H1 (cell line): ENCODE measurements around the gene CP. TPM values are rescaled to one million over a fixed set of nuclear protein-coding genes. Genes with fewer than 3 reads are reported as not detected.

Source experiments
- CTCF ChIA-PET: fragments of 300-600 bp; sonication (Branson Sonifier 250); formaldehyde crosslinking; loops from one replicate; lab custom pipeline; 2021; ENCODE audit not compliant: partially characterized antibody; lab: Charles Lee
- POLR2A ChIA-PET: fragments of 300-600 bp; sonication (Branson Sonifier 250); formaldehyde crosslinking; loops from one replicate; lab custom pipeline; 2021; ENCODE audit warnings: inconsistent platforms; ENCODE audit not compliant: partially characterized antibody; lab: Charles Lee
- DNase-seq, 2 experiments: peaks; one replicate each; pipeline versions ENCODE4 v3.0.0 to v3.0.0-alpha.2; 2010 to 2022; ENCODE audit warnings: low spot score in 2 of 2, low read depth in 1 of 2, mixed read lengths in 1 of 2
- FAIRE-seq: peaks from 2 replicates; lab custom pipeline; 2011; peaks lifted over from hg19 to GRCh38; lab: Jason Lieb, UNC
- H2AFZ ChIP-seq: 2 replicates; pipeline ENCODE4 v1.8.1; 2012; ENCODE audit warnings: low read length, inconsistent platforms
- H2AK5ac ChIP-seq: 2 replicates; pipeline ENCODE4 v1.6.1; 2013; ENCODE audit warnings: low read depth, low read length
- H2BK120ac ChIP-seq: replicated peaks from 2 replicates; pipeline ENCODE3; 2013; ENCODE audit warnings: low read depth, low read length, inconsistent platforms
- H2BK12ac ChIP-seq: 2 replicates; pipeline ENCODE4 v1.6.1; 2013; ENCODE audit warnings: low read depth, low read length
- H2BK15ac ChIP-seq: 2 replicates; pipeline ENCODE4 v1.6.1; 2013; ENCODE audit warnings: low read length
- H2BK20ac ChIP-seq: 2 replicates; pipeline ENCODE4 v1.6.1; 2013; ENCODE audit warnings: low read length
- H2BK5ac ChIP-seq: 2 replicates; pipeline ENCODE4 v1.6.1; 2013; ENCODE audit warnings: low read depth, low read length
- H3K14ac ChIP-seq: 2 replicates; pipeline ENCODE4 v1.6.1; 2013; ENCODE audit warnings: inconsistent platforms; ENCODE audit not compliant: insufficient read length
- H3K18ac ChIP-seq: 2 replicates; pipeline ENCODE4 v1.6.1; 2013; ENCODE audit warnings: low read length; ENCODE audit errors: extremely low read depth
- H3K23ac ChIP-seq: 2 replicates; pipeline ENCODE4 v1.6.1; 2013; ENCODE audit warnings: inconsistent platforms; ENCODE audit not compliant: insufficient read length
- H3K23me2 ChIP-seq: 2 replicates; pipeline ENCODE4 v1.6.1; 2013; ENCODE audit warnings: low read depth, low read length
- H3K27ac ChIP-seq: 2 replicates; pipeline ENCODE4 v1.6.1; 2011; ENCODE audit warnings: low read depth, low read length, inconsistent platforms
- H3K27me3 ChIP-seq, 4 experiments: replicated peaks in 1 of 4; 1 replicate in 1 of 4; 2 replicates in 3 of 4; pipeline versions ENCODE4 v1.6.1 to v1.8.1; 2011 to 2013; ENCODE audit warnings: low read length in 3 of 4, mild to moderate bottlenecking in 3 of 4, inconsistent platforms in 2 of 4, mixed read lengths in 2 of 4, moderate library complexity in 1 of 4; ENCODE audit not compliant: control insufficient read depth in 3 of 4, insufficient read depth in 3 of 4; ENCODE audit errors: extremely low read depth in 1 of 4
- H3K36me3 ChIP-seq, 4 experiments: 2 replicates each; pipeline versions ENCODE4 v1.6.1 to v1.8.1; 2011 to 2013; ENCODE audit warnings: mild to moderate bottlenecking in 4 of 4, low read length in 3 of 4, moderate library complexity in 2 of 4, control low read depth in 1 of 4, inconsistent platforms in 1 of 4; ENCODE audit not compliant: insufficient read depth in 4 of 4, control insufficient read depth in 2 of 4
- H3K4ac ChIP-seq: replicated peaks from 2 replicates; pipeline ENCODE3; 2013; ENCODE audit warnings: low read length, low read depth, mixed read lengths, inconsistent platforms; ENCODE audit not compliant: insufficient read length
- H3K4me1 ChIP-seq, 4 experiments: replicated peaks in 1 of 4; 1 replicate in 1 of 4; 2 replicates in 3 of 4; pipeline versions ENCODE4 v1.6.1 to v1.8.1; 2011 to 2013; ENCODE audit warnings: low read length in 3 of 4, inconsistent platforms in 2 of 4, mixed read lengths in 1 of 4; ENCODE audit not compliant: insufficient read depth in 4 of 4, control insufficient read depth in 3 of 4
- H3K4me2 ChIP-seq, 2 experiments: 2 replicates each; pipeline versions ENCODE4 v1.6.1 to v1.8.1; 2011 to 2013; ENCODE audit warnings: low read depth in 2 of 2, low read length in 2 of 2, control low read depth in 1 of 2, inconsistent platforms in 1 of 2, mild to moderate bottlenecking in 1 of 2; ENCODE audit not compliant: insufficient read depth in 1 of 2
- H3K4me3 ChIP-seq, 4 experiments: fragments of 200-600, 300-600 bp in 1 of 4; sonication (generic), shearing (Covaris generic), sonication (Bioruptor Twin) in 1 of 4; 2 replicates each; pipeline versions ENCODE4 v1.5.1 to v1.8.1; 2011 to 2016; ENCODE audit warnings: low read length in 4 of 4, low read depth in 3 of 4, control low read depth in 2 of 4, inconsistent platforms in 2 of 4, mild to moderate bottlenecking in 2 of 4, mixed read lengths in 1 of 4, moderate library complexity in 1 of 4; ENCODE audit not compliant: insufficient read depth in 2 of 4; ENCODE audit errors: extremely low read depth in 1 of 4
- H3K56ac ChIP-seq: replicated peaks from 2 replicates; pipeline ENCODE3; 2013; ENCODE audit warnings: low read depth, mild to moderate bottlenecking, mixed read lengths, low read length, inconsistent platforms; ENCODE audit not compliant: insufficient read length
- H3K79me1 ChIP-seq: 2 replicates; pipeline ENCODE4 v1.6.1; 2013; ENCODE audit warnings: low read depth, low read length, control low read depth
- H3K79me2 ChIP-seq, 2 experiments: 2 replicates each; pipeline versions ENCODE4 v1.6.1 to v1.8.1; 2012 to 2013; ENCODE audit warnings: low read length in 2 of 2, mild to moderate bottlenecking in 2 of 2, inconsistent platforms in 1 of 2; ENCODE audit not compliant: insufficient read depth in 2 of 2, control insufficient read depth in 1 of 2
- H3K9ac ChIP-seq, 4 experiments: replicated peaks in 1 of 4; 1 replicate in 1 of 4; 2 replicates in 3 of 4; pipeline versions ENCODE4 v1.6.1 to v1.8.1; 2011 to 2013; ENCODE audit warnings: low read depth in 3 of 4, low read length in 3 of 4, control low read depth in 2 of 4, mild to moderate bottlenecking in 2 of 4, moderate library complexity in 2 of 4, inconsistent platforms in 1 of 4; ENCODE audit errors: extremely low read depth in 1 of 4
- H3K9me3 ChIP-seq, 2 experiments: 2 replicates each; pipeline versions ENCODE4 v1.6.1 to v1.8.1; 2012 to 2013; ENCODE audit warnings: mild to moderate bottlenecking in 2 of 2, moderate library complexity in 2 of 2, control low read depth in 1 of 2, inconsistent platforms in 1 of 2, low read depth in 1 of 2, low read length in 1 of 2, mixed read lengths in 1 of 2; ENCODE audit not compliant: insufficient read depth in 2 of 2
- H4K20me1 ChIP-seq, 2 experiments: replicated peaks in 1 of 2; 2 replicates each; pipeline versions ENCODE3 to v1.8.1; 2011 to 2013; ENCODE audit warnings: inconsistent platforms in 2 of 2, low read length in 2 of 2, mild to moderate bottlenecking in 1 of 2; ENCODE audit not compliant: insufficient read depth in 2 of 2, control insufficient read depth in 1 of 2
- H4K5ac ChIP-seq: 2 replicates; pipeline ENCODE4 v1.6.1; 2013; ENCODE audit warnings: low read length, low read depth, mixed read lengths, inconsistent platforms; ENCODE audit not compliant: insufficient read length
- H4K8ac ChIP-seq: 2 replicates; pipeline ENCODE4 v1.8.0; 2013; ENCODE audit warnings: mild to moderate bottlenecking, moderate library complexity, low read length, inconsistent platforms; ENCODE audit not compliant: insufficient read depth; ENCODE audit errors: extremely low read depth
- H4K91ac ChIP-seq: replicated peaks from 2 replicates; pipeline ENCODE3; 2013; ENCODE audit warnings: low read length, mixed read lengths, inconsistent platforms; ENCODE audit not compliant: insufficient read length
- BACH1 ChIP-seq: IDR thresholded peaks from 2 replicates; pipeline ENCODE4 v1.6.1; 2012; ENCODE audit warnings: low read length, improper control_type of control experiment
- CHD1 ChIP-seq: IDR thresholded peaks from 2 replicates; pipeline ENCODE4 v1.6.1; 2012; ENCODE audit warnings: low read depth, low read length, improper control_type of control experiment
- EGR1 ChIP-seq: IDR thresholded peaks from 2 replicates; pipeline ENCODE4 v1.6.1; 2011; ENCODE audit warnings: low read depth, low read length, borderline replicate concordance
- GABPA ChIP-seq: IDR thresholded peaks from 2 replicates; pipeline ENCODE4 v1.6.1; 2011; ENCODE audit warnings: mild to moderate bottlenecking, low read length, moderate library complexity, borderline replicate concordance; ENCODE audit not compliant: insufficient read depth
- HDAC2 ChIP-seq, 2 experiments: fragments of 300-600 bp in 1 of 2; sonication (generic) in 1 of 2; IDR thresholded peaks; 2 replicates each; pipeline ENCODE4 v1.6.1; 2011 to 2012; ENCODE audit warnings: low read depth in 2 of 2, low read length in 2 of 2, mild to moderate bottlenecking in 2 of 2, moderate library complexity in 2 of 2, borderline replicate concordance in 1 of 2, inconsistent platforms in 1 of 2
- HDAC6 ChIP-seq: IDR thresholded peaks from one replicate; pipeline ENCODE4 v1.7.1; 2012; ENCODE audit warnings: low read depth, mild to moderate bottlenecking, inconsistent platforms, low read length, moderate library complexity
- MAFK ChIP-seq: IDR thresholded peaks from 2 replicates; pipeline ENCODE4 v1.6.1; 2012; ENCODE audit warnings: low read depth, mild to moderate bottlenecking, improper control_type of control experiment, low read length
- NANOG ChIP-seq: IDR thresholded peaks from 2 replicates; pipeline ENCODE4 v1.6.1; 2011; ENCODE audit warnings: low read length, low read depth, mild to moderate bottlenecking, inconsistent platforms; ENCODE audit not compliant: insufficient read depth, poor library complexity, severe bottlenecking
- RFX5 ChIP-seq: IDR thresholded peaks from 2 replicates; pipeline ENCODE4 v1.6.1; 2011; ENCODE audit warnings: low read depth, low read length, improper control_type of control experiment, borderline replicate concordance
- TBP ChIP-seq: IDR thresholded peaks from 2 replicates; pipeline ENCODE4 v1.6.1; 2011; ENCODE audit warnings: low read depth, low read length, improper control_type of control experiment
- TCF12 ChIP-seq: IDR thresholded peaks from 2 replicates; pipeline ENCODE4 v1.6.1; 2011; ENCODE audit warnings: low read depth, mild to moderate bottlenecking, low read length
- TEAD4 ChIP-seq: IDR thresholded peaks from 2 replicates; pipeline ENCODE4 v1.6.1; 2012; ENCODE audit warnings: low read depth, low read length, inconsistent platforms, mixed read lengths
- WGBS, 2 experiments: shearing (Covaris generic) in 1 of 2; methylation state at CpG; one replicate each; pipeline versions ENCODE4 v1.1.6 to v1.1.7; 2013 to 2015; ENCODE audit warnings: low lambda C conversion rate in 2 of 2, mixed read lengths in 2 of 2, inconsistent platforms in 1 of 2, low coverage in 1 of 2, missing lambda C conversion rate in 1 of 2; ENCODE audit not compliant: insufficient replicate concordance in 2 of 2, insufficient coverage in 1 of 2, insufficient read length in 1 of 2; ENCODE audit errors: extremely low coverage in 1 of 2, missing lambda C conversion rate in 1 of 2; 5-methylcytosine and 5-hydroxymethylcytosine counted together
- polyA plus RNA-seq, 7 experiments: library from polyadenylated mRNA; depleted of rRNA in 3 of 7; stranded (reverse) in 5 of 7; unstranded in 2 of 7; fragments of >200 nt in 5 of 7; fragments of 200-250 nt in 2 of 7; gene quantifications; 1 replicate in 5 of 7; 2 replicates in 1 of 7; 4 replicates in 1 of 7; pipeline versions ENCODE4 v1.2.1 to v1.2.3, GENCODE V29; 2011 to 2013; ENCODE audit warnings: missing spikeins in 2 of 7, mixed read lengths in 2 of 7
- total RNA-seq: library from RNA; stranded (reverse); fragmentation: NEBNext Ultra II Directional; extraction: Animal tissue kit (Norgen Biotek cat#: 25700); gene quantifications from 2 replicates; pipeline ENCODE4 v1.2.1, GENCODE V29; 2021
- TF ChIP-seq, protein P1 (sequence below): IDR thresholded peaks from 2 replicates; pipeline ENCODE4 v1.6.1; 2012; ENCODE audit warnings: inconsistent platforms

CP gene
- total and polyA plus RNA-seq, 2 of the 8 experiments (the other 6 are each of a cell fraction or from before 2014, with no cell fraction given): 0.32 to 2.6 TPM

DNA sequence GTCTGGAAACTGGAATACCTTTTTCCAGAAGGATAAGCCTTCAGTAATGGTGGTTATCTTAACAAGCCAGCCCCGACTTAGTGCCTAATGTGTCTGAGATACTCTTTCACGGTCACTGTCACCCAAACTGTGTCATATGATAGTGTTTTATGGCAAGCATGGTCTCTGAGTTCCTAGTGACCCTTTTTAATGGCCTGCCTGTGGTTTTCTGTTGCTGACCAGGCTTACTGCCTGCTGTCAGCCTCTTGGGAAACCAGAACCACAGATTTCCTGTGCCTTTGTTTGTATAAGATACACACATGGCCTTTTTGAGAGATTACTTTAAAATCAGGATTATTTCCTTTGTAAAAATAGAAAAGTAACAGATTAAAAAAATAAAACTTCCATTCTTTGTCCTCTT, 69.8 kb downstream of the CP start:
- H3K79me1 ChIP-seq: no peaks in the 10 kb centered on the region
- FAIRE-seq (no peak), DNase-seq (no peak)
- H3K27me3 ChIP-seq: no peaks in the 10 kb centered on the region
- H4K20me1 ChIP-seq: no peaks in the 10 kb centered on the region
- no peak overlapping the region for H3K4me2 ChIP-seq
- no peak overlapping the region for H2BK5ac ChIP-seq
- H4K8ac ChIP-seq: no peak overlapping the region
- 82% methylated on average over 2 of the region's 2 CpGs; no CpG with 5 or more reads in 1 of the 2 experiments for WGBS, 2 experiments
- no peak overlapping the region for H2BK15ac ChIP-seq
- H2AK5ac ChIP-seq: no peak overlapping the region
- no peaks in the 10 kb centered on the region; the same call in 1 of the 2 replicates for H3K23me2 ChIP-seq
- no peak for TF ChIP-seq BACH1
- TF ChIP-seq HDAC2 (IDR thresholded peaks at IDR 0.05; ENCODE audit: borderline replicate concordance in 1 of 2, low read depth in 2 of 2, low read length in 2 of 2): no peak
- no peak for TF ChIP-seq GABPA
- no peak for TF ChIP-seq TBP
- no peak for TF ChIP-seq CHD1
- TF ChIP-seq HDAC6: no peak
- TF ChIP-seq EGR1: no peak
- no peak for TF ChIP-seq MAFK
- no peak for TF ChIP-seq TCF12
- no peak for TF ChIP-seq NANOG
- no peak for TF ChIP-seq TEAD4
- TF ChIP-seq, protein P1, sequence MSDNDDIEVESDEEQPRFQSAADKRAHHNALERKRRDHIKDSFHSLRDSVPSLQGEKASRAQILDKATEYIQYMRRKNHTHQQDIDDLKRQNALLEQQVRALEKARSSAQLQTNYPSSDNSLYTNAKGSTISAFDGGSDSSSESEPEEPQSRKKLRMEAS: no peak
- TF ChIP-seq RFX5: no peak
- H3K56ac ChIP-seq: no peak overlapping the region
- peak overlapping the region; percentile 10 for H2BK120ac ChIP-seq
- H3K23ac ChIP-seq: no peak overlapping the region
- ChIA-PET POLR2A (interaction anchor here (1.0 kb wide), 1 partner anchor 22 kb away, joined by 3 read pairs; the partner anchor contains the start of gene HPS3), CTCF (interaction anchor here (1.1 to 1.5 kb wide), 2 partner anchors 10 to 31 kb away, joined by 3 to 5 read pairs; no protein-coding TSS in a partner anchor)
- no peak overlapping the region for H4K91ac ChIP-seq
- no peak overlapping the region for H2BK12ac ChIP-seq
- no peak overlapping the region for H3K9ac ChIP-seq
- H3K4ac ChIP-seq: no peak overlapping the region
- no peaks in the 10 kb centered on the region for H3K79me2 ChIP-seq
- no peak overlapping the region for H2AFZ ChIP-seq
- H3K4me1 ChIP-seq: no peaks in the 10 kb centered on the region; a peak in 1 of 7 replicates
- no peak overlapping the region for H3K27ac ChIP-seq
- no peak overlapping the region for H3K18ac ChIP-seq
- H3K4me3 ChIP-seq: no peak overlapping the region
- H3K14ac ChIP-seq: no peak overlapping the region
- H4K5ac ChIP-seq: peak overlapping the region; percentile 14
- H3K9me3 ChIP-seq: no peaks in the 10 kb centered on the region
- H2BK20ac ChIP-seq: no peak overlapping the region; the same call in 1 of the 2 replicates
- peaks cover 0 to 81% (median 16%) of the 10 kb centered on the region in 4 experiments; a peak in 5 of 8 replicates for H3K36me3 ChIP-seq
